Hepatocyte (in vitro differentiated cells): Measurements from ENCODE around the gene CGB2. TPM values are rescaled to one million over a fixed set of nuclear protein-coding genes. Genes with fewer than 3 reads are reported as not detected.
A peak's percentile ranks its signal among the peaks of the same experiment; 100 is the strongest.

Source experiments
- DNase-seq: peaks from one replicate; pipeline ENCODE4 v3.0.0-alpha.2; 2016; ENCODE audit warnings: low spot score
- H2AFZ ChIP-seq: fragments of 200-600 bp; sonication (generic); 2 replicates; pipeline ENCODE4 v1.6.0; 2016; ENCODE audit warnings: antibody characterized with exemption, mild to moderate bottlenecking
- H3K27ac ChIP-seq: fragments of 200-600 bp; sonication (generic); 2 replicates; pipeline ENCODE4 v1.5.1; 2016; ENCODE audit warnings: mild to moderate bottlenecking
- H3K27me3 ChIP-seq: fragments of 200-600 bp; sonication (generic); 2 replicates; pipeline ENCODE4 v1.6.1; 2016
- H3K36me3 ChIP-seq: fragments of 200-600 bp; sonication (generic); replicated peaks from 2 replicates; pipeline ENCODE4 v1.5.1; 2016; ENCODE audit warnings: low read depth; ENCODE audit not compliant: insufficient read depth
- H3K4me1 ChIP-seq: fragments of 200-600 bp; sonication (generic); 2 replicates; pipeline ENCODE4 v1.5.1; 2016; ENCODE audit warnings: mild to moderate bottlenecking, moderate library complexity; ENCODE audit not compliant: insufficient read depth
- H3K4me2 ChIP-seq: fragments of 200-600 bp; sonication (generic); 2 replicates; pipeline ENCODE4 v1.6.0; 2016
- H3K4me3 ChIP-seq: fragments of 200-600 bp; sonication (generic); 2 replicates; pipeline ENCODE4 v1.5.1; 2016; ENCODE audit warnings: mild to moderate bottlenecking
- H3K79me2 ChIP-seq: fragments of 200-600 bp; sonication (generic); 2 replicates; pipeline ENCODE4 v1.6.0; 2017; ENCODE audit warnings: mild to moderate bottlenecking
- H3K9me2 ChIP-seq: fragments of 200-600 bp; sonication (generic); replicated peaks from 2 replicates; pipeline ENCODE4 v1.6.0; 2017; ENCODE audit warnings: mild to moderate bottlenecking; ENCODE audit not compliant: insufficient read depth
- H3K9me3 ChIP-seq: fragments of 200-600 bp; sonication (generic); 2 replicates; pipeline ENCODE4 v1.5.1; 2016; ENCODE audit warnings: low read depth, mild to moderate bottlenecking
- H4K20me1 ChIP-seq: fragments of 200-600 bp; sonication (generic); 2 replicates; pipeline ENCODE4 v1.6.0; 2016; ENCODE audit warnings: mild to moderate bottlenecking; ENCODE audit not compliant: insufficient read depth, poor library complexity, severe bottlenecking
- CTCF ChIP-seq: fragments of 200-600 bp; sonication (generic); IDR thresholded peaks from 2 replicates; pipeline ENCODE4 v1.5.1; 2016; ENCODE audit warnings: antibody characterized with exemption, mild to moderate bottlenecking; ENCODE audit not compliant: poor library complexity
- EZH2 ChIP-seq: fragments of 200-600 bp; sonication (generic); IDR thresholded peaks from 2 replicates; pipeline ENCODE4 v1.6.1; 2016; ENCODE audit warnings: antibody characterized with exemption, mild to moderate bottlenecking, borderline replicate concordance
- EZH2phosphoT487 ChIP-seq: fragments of 200-600 bp; sonication (generic); IDR thresholded peaks from one replicate; pipeline ENCODE4 v1.6.1; 2018; ENCODE audit warnings: antibody characterized with exemption, mild to moderate bottlenecking, low read depth, moderate library complexity; ENCODE audit not compliant: unreplicated experiment, severe bottlenecking
- WGBS: methylation state at CpG from one replicate; pipeline ENCODE4 v1.1.6; 2016; ENCODE audit warnings: low lambda C conversion rate; ENCODE audit errors: missing lambda C conversion rate; 5-methylcytosine and 5-hydroxymethylcytosine counted together
- polyA plus RNA-seq: library from polyadenylated mRNA; unstranded; fragments of >200 nt; fragmentation: Nextera tagmentation; extraction: Ambion mirVana; gene quantifications from 2 replicates; pipeline ENCODE4 v1.2.1, GENCODE V29; 2016
- total RNA-seq: library from RNA; depleted of rRNA; stranded (reverse); fragments of >200 nt; gene quantifications from 2 replicates; pipeline ENCODE4 v1.2.3, GENCODE V29; 2014

CGB2 gene
- total and polyA plus RNA-seq, 2 experiments from 2014 or later = not detected

- H2AFZ ChIP-seq = no peak overlapping the region
- no peaks in the 10 kb centered on the region for H3K36me3 ChIP-seq
- H3K9me3 ChIP-seq = no peaks in the 10 kb centered on the region
- no peak overlapping the region for H3K4me3 ChIP-seq
- H3K79me2 ChIP-seq = no peaks in the 10 kb centered on the region
- H3K27ac ChIP-seq = no peak overlapping the region
- no peaks in the 10 kb centered on the region for H3K9me2 ChIP-seq
- no peak for DNase-seq
- peaks cover 13% of the 10 kb centered on the region for H3K27me3 ChIP-seq
- 100% methylated on average over 2 of the region's 2 CpGs for WGBS
- H3K4me1 ChIP-seq = peaks cover 24% of the 10 kb centered on the region
- TF ChIP-seq CTCF (no peak), EZH2 (no peak), EZH2phosphoT487 (no peak)
- no peak overlapping the region for H3K4me2 ChIP-seq
- no peaks in the 10 kb centered on the region for H4K20me1 ChIP-seq
Measured at GRCh38 chr19:49061000-49061399, 29.3 kb downstream of the CGB2 start.

- Histone ChIP-seq H3K4me1 (peaks cover 20% of the 10 kb centered on the region), H3K79me2 (no peaks in the 10 kb centered on the region), H3K4me2 (no peak overlapping the region), H3K9me2 (no peaks in the 10 kb centered on the region), H2AFZ (no peak overlapping the region), H3K36me3 (no peaks in the 10 kb centered on the region), H4K20me1 (no peaks in the 10 kb centered on the region), H3K9me3 (no peaks in the 10 kb centered on the region), H3K4me3 (no peak overlapping the region), H3K27ac (no peak overlapping the region), H3K27me3 (peaks cover 12% of the 10 kb centered on the region)
- TF ChIP-seq EZH2phosphoT487 (no peak), CTCF (no peak)
- DNase-seq = no peak
- 90% methylated on average over 24 of the region's 25 CpGs for WGBS
Measured at GRCh38 chr19:49061445-49061844, 29.8 kb downstream of the CGB2 start.

- peaks cover 15% of the 10 kb centered on the region for H3K27me3 ChIP-seq
- H3K27ac ChIP-seq = peak overlapping the region; percentile 57
- no peaks in the 10 kb centered on the region for H3K79me2 ChIP-seq
- H3K36me3 ChIP-seq = no peaks in the 10 kb centered on the region
- H2AFZ ChIP-seq = no peak overlapping the region
- H3K9me3 ChIP-seq = no peaks in the 10 kb centered on the region
- no peak overlapping the region for H3K4me3 ChIP-seq
- 56% methylated on average over 5 of the region's 10 CpGs for WGBS
- H4K20me1 ChIP-seq = no peaks in the 10 kb centered on the region
- TF ChIP-seq EZH2phosphoT487 (no peak), CTCF (no peak), EZH2 (no peak)
- peaks cover 7% of the 10 kb centered on the region for H3K4me1 ChIP-seq
- no peaks in the 10 kb centered on the region for H3K9me2 ChIP-seq
- no peak for DNase-seq
- peak overlapping the region; percentile 91 for H3K4me2 ChIP-seq
Measured at GRCh38 chr19:49064029-49064629, 32.4 kb downstream of the CGB2 start.
